HFFc6 (cell line): ENCODE data around the gene GABRG3. TPM values are rescaled to one million over a fixed set of nuclear protein-coding genes. Genes with fewer than 3 reads are reported as not detected.

Experiments
- DNase-seq: peaks from one replicate; pipeline ENCODE4 v3.0.0-alpha.2; 2018
- H3K27ac Mint-ChIP-seq: 2 replicates; pipeline ENCODE4 v1.8.0; 2020; ENCODE audit warnings: mild to moderate bottlenecking, mixed read lengths
- H3K27me3 Mint-ChIP-seq: 2 replicates; pipeline ENCODE4 v1.8.0; 2021; ENCODE audit warnings: mild to moderate bottlenecking, moderate library complexity, mixed read lengths; ENCODE audit not compliant: insufficient read depth
- H3K36me3 Mint-ChIP-seq: 2 replicates; pipeline ENCODE4 v1.8.0; 2021; ENCODE audit warnings: low read depth, mixed read lengths
- H3K4me1 Mint-ChIP-seq: 2 replicates; pipeline ENCODE4 v1.8.0; 2020; ENCODE audit warnings: low read depth, mixed read lengths
- H3K4me3 Mint-ChIP-seq: 2 replicates; pipeline ENCODE4 v1.8.0; 2020; ENCODE audit warnings: mild to moderate bottlenecking, moderate library complexity, mixed read lengths
- H3K9me3 Mint-ChIP-seq: 2 replicates; pipeline ENCODE4 v1.8.0; 2020; ENCODE audit warnings: mild to moderate bottlenecking, mixed read lengths
- total RNA-seq, 6 experiments: library from RNA; stranded (reverse); fragmentation: NEBNext Ultra II Directional; extraction: Animal tissue kit (Norgen Biotek cat#: 25700); gene quantifications; 2 replicates in 1 of 6; 3 replicates in 5 of 6; pipeline ENCODE4 v1.2.3, GENCODE V29; 2021
- TF ChIP-seq, protein P1 (sequence below): fragments of 200-600 bp; sonication (generic); IDR thresholded peaks from 2 replicates; pipeline ENCODE4 v1.5.0; 2021; ENCODE audit warnings: antibody characterized with exemption, mild to moderate bottlenecking

Gene GABRG3
- total RNA-seq, 6 experiments from 2014 or later: not detected

DNA sequence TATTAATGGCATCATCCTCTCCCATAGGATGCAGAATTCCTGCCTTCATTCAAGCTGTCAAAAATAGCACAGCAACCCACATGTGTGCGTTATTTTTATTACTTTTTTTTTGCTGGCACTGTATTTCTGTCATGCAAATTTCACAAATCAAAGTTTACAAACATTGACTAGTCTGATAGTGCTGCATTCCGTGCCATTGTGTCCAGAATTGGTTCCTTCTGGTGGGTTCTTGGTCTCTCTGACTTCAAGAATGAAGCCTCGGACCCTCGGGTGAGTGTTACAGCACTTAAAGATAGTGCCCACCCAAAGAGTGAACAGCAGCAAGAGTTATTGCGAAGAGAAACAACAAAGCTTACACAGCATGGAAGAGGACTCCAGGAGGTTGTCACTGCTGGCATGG lies 490.2 kb downstream of the GABRG3 start:
- TF ChIP-seq, protein P1, sequence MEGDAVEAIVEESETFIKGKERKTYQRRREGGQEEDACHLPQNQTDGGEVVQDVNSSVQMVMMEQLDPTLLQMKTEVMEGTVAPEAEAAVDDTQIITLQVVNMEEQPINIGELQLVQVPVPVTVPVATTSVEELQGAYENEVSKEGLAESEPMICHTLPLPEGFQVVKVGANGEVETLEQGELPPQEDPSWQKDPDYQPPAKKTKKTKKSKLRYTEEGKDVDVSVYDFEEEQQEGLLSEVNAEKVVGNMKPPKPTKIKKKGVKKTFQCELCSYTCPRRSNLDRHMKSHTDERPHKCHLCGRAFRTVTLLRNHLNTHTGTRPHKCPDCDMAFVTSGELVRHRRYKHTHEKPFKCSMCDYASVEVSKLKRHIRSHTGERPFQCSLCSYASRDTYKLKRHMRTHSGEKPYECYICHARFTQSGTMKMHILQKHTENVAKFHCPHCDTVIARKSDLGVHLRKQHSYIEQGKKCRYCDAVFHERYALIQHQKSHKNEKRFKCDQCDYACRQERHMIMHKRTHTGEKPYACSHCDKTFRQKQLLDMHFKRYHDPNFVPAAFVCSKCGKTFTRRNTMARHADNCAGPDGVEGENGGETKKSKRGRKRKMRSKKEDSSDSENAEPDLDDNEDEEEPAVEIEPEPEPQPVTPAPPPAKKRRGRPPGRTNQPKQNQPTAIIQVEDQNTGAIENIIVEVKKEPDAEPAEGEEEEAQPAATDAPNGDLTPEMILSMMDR: no peak
- H3K27ac Mint-ChIP-seq: no peak overlapping the region
- peaks cover 49% of the 10 kb centered on the region for H3K9me3 Mint-ChIP-seq
- H3K4me1 Mint-ChIP-seq: no peaks in the 10 kb centered on the region
- H3K4me3 Mint-ChIP-seq: no peak overlapping the region
- DNase-seq: no peak
- H3K27me3 Mint-ChIP-seq: no peaks in the 10 kb centered on the region; the same call in 1 of the 2 replicates
- no peaks in the 10 kb centered on the region for H3K36me3 Mint-ChIP-seq

DNA sequence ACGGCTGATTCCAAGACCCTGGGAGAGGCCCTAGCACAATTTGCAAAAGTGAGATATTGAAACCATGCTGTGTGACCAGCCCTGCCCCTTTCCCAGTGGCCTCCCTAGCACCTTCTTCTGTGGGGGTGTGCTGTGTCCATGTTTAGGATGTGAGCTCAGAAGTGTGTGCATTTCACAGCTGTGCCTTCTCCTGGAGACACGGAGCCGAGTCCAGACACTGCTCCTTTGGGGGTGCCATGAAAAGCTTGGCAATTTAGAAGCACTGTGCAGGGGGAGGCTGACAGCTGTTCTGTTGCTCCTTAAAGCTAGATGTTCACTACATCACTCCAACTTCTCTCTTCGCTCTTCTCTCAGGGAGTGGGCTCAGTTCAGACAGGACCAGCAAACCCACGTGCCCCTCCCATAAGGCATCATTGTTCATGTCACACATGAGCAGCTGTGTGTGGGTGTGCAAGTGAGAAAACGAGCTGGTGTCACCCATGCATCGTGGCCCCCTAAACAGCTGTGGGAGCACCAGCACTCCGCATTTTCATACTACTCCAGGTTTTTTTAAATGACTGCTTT lies 492.6 kb downstream of the GABRG3 start:
- Mint-ChIP-seq H3K36me3 (no peaks in the 10 kb centered on the region), H3K27ac (no peak overlapping the region), H3K4me3 (no peak overlapping the region), H3K9me3 (peaks cover 51% of the 10 kb centered on the region), H3K27me3 (no peaks in the 10 kb centered on the region; the same call in 1 of the 2 replicates), H3K4me1 (no peaks in the 10 kb centered on the region)
- no peak for DNase-seq
- TF ChIP-seq, protein P1: no peak

DNA sequence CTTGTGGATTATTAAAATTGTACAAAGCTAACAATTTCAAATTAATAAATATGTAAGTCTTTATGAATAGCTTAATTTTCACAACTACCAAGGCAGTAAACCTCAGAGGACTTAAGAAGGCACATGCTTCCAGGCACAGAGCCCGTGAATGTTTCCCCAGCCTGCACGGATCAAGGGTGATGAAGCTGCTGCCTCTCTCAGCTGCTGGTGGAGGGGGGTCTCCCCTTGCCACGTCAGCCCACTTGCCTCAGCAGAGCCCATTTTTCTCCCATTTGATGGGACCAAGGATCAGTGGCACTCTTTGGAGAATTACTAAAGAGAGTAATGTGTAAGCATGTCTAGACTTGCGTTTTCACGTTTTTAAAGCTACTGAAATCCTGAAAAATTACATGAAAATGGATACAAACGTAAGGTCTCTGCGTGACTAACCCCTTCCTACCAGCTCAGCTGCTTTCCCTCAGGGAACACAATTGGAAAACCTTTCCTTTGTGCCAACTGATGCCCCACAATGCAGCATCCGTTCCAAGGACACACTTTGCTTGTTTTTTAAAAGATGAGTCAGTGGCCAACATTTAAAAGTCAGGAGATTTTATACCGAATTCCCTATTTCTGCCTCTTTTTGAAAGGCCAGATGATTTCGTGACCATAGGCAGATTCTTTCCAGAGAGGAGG lies 494.1 kb downstream of the GABRG3 start:
- no peak for DNase-seq

DNA sequence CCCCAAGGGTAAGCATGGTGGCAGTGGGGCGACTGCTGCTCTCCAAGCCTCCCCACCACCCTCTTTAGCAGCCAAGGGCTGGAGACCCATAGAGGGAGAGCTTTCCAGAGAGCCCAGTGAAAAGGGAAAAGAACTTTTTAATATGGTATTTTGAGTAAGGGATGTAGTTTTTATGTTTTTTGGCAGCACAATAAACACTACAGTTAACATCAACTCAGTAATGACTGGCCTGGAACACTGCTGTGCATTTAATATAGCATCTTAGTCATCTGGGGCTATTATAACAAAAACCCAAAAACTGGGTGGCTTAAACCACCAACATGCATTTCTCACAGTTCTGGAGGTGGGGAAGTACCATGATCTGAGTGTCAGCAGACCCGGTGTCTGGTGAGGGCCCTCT lies 495.8 kb downstream of the GABRG3 start:
- H3K27ac Mint-ChIP-seq: no peak overlapping the region
- no peak overlapping the region for H3K4me3 Mint-ChIP-seq
- no peaks in the 10 kb centered on the region for H3K4me1 Mint-ChIP-seq
- TF ChIP-seq, protein P1: no peak
- no peak for DNase-seq
- no peaks in the 10 kb centered on the region; the same call in 1 of the 2 replicates for H3K27me3 Mint-ChIP-seq
- peaks cover 46% of the 10 kb centered on the region for H3K9me3 Mint-ChIP-seq
- H3K36me3 Mint-ChIP-seq: no peaks in the 10 kb centered on the region

More for the DNA sequence above, 494.1 kb downstream of the GABRG3 start:
- no peak overlapping the region for H3K27ac Mint-ChIP-seq
- TF ChIP-seq, protein P1: no peak
- no peaks in the 10 kb centered on the region for H3K36me3 Mint-ChIP-seq
- no peaks in the 10 kb centered on the region for H3K4me1 Mint-ChIP-seq
- peaks cover 51% of the 10 kb centered on the region for H3K9me3 Mint-ChIP-seq
- H3K27me3 Mint-ChIP-seq: no peaks in the 10 kb centered on the region; the same call in 1 of the 2 replicates
- H3K4me3 Mint-ChIP-seq: no peak overlapping the region

DNA sequence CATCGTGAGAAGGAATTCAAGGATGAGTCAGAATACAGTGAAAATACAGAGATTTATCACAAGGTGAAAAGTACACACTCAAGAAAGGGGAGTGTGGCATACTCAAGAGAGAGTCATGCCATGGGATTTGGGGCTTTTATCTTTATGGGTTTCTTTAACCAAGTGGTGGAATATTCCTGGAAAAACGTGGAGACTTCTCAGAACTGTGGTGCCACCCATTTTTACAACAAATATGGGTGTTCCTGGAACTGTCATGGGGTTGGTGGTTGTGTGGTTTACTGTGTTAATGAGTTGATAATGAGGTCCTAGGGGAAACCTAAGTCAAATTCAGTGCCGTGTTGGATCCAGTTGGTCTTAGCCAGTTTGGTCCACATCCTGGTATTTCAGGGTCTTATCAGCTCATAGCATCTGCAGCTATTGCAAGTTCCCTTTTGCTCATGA lies 497.2 kb downstream of the GABRG3 start:
- TF ChIP-seq, protein P1: no peak
- H3K4me3 Mint-ChIP-seq: no peak overlapping the region
- DNase-seq: no peak

More for the DNA sequence above, 497.2 kb downstream of the GABRG3 start:
- Mint-ChIP-seq H3K27ac (no peak overlapping the region), H3K9me3 (peaks cover 41% of the 10 kb centered on the region), H3K36me3 (no peaks in the 10 kb centered on the region), H3K27me3 (no peaks in the 10 kb centered on the region; the same call in 1 of the 2 replicates), H3K4me1 (no peaks in the 10 kb centered on the region)
